ENCODE measurements around the gene RAMACL.

RAMACL gene

DNA sequence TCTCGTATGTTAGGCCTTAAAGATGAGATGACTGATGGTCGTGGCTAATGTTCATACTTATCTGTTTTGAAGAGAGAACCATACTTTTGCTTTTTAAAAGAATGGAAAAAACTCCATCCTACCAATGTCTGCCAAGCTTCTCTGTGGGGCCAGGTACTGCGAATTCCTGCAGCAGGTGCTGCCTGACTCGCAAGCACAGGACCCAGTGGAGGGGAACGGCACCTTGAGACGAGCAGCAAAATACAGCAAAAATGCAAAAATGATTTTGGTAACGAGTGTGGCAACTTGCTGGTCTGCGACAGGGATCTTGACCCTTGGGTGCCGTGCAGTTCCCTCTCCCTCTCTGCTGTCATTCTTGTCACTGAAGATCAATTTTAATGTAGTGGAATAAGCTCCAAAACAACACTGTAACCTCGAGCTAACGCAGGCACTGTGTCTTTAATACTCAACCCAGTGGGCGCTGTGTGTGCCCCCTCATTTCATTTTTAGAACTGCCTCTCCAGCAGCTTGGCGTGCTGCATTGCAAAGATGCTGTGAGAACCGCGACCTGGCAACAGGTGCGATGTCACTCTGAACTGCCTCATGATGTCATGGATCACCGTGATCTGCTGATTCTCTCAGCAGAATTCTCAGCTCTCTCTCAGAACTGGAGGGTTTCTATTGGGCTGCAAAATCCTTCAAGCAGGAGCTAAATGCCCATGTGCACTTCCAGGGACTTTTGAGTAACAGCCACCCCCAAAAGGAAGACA lies 51.6 kb downstream of the RAMACL start:
- Histone ChIP-seq H3K27me3 (ENCODE audit: low read depth, low read length) (no peaks in the 10 kb centered on the region), H3K9ac (ENCODE audit: low read length) (no peak overlapping the region), H3K9me3 (ENCODE audit: insufficient read depth, low read length) (no peaks in the 10 kb centered on the region), H3K4me2 (ENCODE audit: low read length) (peak overlapping the region; percentile 12; the same call in 1 of the 2 replicates), H2AFZ (ENCODE audit: low read depth, low read length) (no peak overlapping the region), H3K4me1 (ENCODE audit: low read length) (peaks cover 7% of the 10 kb centered on the region), H3K27ac (ENCODE audit: low read length) (no peak overlapping the region), H3K79me2 (ENCODE audit: low read length) (no peaks in the 10 kb centered on the region), H3K36me3 (replicated peaks; ENCODE audit: low read depth, low read length) (no peaks in the 10 kb centered on the region), H3K4me3 (ENCODE audit: low read length) (no peak overlapping the region), H4K20me1 (ENCODE audit: insufficient read depth, low read length) (no peaks in the 10 kb centered on the region)
- TF ChIP-seq EZH2phosphoT487 (IDR thresholded peaks at IDR 0.05; ENCODE audit: low read depth): no peak
- TF ChIP-seq, protein P1, sequence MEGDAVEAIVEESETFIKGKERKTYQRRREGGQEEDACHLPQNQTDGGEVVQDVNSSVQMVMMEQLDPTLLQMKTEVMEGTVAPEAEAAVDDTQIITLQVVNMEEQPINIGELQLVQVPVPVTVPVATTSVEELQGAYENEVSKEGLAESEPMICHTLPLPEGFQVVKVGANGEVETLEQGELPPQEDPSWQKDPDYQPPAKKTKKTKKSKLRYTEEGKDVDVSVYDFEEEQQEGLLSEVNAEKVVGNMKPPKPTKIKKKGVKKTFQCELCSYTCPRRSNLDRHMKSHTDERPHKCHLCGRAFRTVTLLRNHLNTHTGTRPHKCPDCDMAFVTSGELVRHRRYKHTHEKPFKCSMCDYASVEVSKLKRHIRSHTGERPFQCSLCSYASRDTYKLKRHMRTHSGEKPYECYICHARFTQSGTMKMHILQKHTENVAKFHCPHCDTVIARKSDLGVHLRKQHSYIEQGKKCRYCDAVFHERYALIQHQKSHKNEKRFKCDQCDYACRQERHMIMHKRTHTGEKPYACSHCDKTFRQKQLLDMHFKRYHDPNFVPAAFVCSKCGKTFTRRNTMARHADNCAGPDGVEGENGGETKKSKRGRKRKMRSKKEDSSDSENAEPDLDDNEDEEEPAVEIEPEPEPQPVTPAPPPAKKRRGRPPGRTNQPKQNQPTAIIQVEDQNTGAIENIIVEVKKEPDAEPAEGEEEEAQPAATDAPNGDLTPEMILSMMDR (IDR thresholded peaks at IDR 0.05; ENCODE audit: low read depth, low read length): no peak

DNA sequence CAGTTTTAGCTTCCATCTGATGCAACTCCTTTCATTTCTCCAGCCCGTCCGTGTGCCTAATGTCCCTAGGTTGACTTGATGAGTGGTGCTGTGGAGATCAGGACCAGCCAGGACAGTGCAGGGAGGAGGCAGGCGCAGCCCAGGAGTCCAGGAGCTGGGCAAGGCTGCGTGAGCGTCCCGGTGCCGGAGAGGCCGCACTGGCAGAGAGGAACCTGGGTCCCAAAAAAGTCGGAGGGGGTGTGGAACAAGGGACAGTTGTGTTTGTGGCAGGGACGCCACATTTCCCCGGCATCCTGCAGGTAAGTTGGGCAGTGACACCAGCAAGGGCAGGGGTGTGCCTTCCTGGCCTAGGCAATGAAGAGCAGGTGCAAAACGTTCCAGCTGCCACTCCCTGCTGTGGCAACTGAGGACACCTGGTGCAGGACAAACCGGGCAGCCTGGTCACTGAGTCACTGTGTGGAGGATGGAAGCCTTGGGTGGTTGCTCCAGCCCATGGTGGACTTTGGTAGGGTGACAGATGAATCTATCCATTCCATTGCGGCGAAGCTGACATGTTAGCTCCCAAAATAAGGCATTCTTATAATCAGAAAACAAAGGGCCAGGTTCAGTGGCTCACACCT lies 53.2 kb downstream of the RAMACL start:
- Histone ChIP-seq H3K4me1 (ENCODE audit: low read length) (peaks cover 7% of the 10 kb centered on the region), H3K79me2 (ENCODE audit: low read length) (no peaks in the 10 kb centered on the region), H3K36me3 (replicated peaks; ENCODE audit: low read depth, low read length) (no peaks in the 10 kb centered on the region), H3K27me3 (ENCODE audit: low read depth, low read length) (no peaks in the 10 kb centered on the region), H3K4me2 (ENCODE audit: low read length) (no peak overlapping the region), H2AFZ (ENCODE audit: low read depth, low read length) (no peak overlapping the region), H3K4me3 (ENCODE audit: low read length) (no peak overlapping the region), H3K9me3 (ENCODE audit: insufficient read depth, low read length) (no peaks in the 10 kb centered on the region), H3K9ac (ENCODE audit: low read length) (no peak overlapping the region), H4K20me1 (ENCODE audit: insufficient read depth, low read length) (no peaks in the 10 kb centered on the region), H3K27ac (ENCODE audit: low read length) (no peak overlapping the region)
- no peak for TF ChIP-seq EZH2phosphoT487 (IDR thresholded peaks at IDR 0.05; ENCODE audit: low read depth)
- TF ChIP-seq, protein P1 (IDR thresholded peaks at IDR 0.05; ENCODE audit: low read depth, low read length): no peak

Data from OCI-LY3 (cell line).